K562 treated with DMSO at 1 percent for 24 hours (cell line): ENCODE results near the gene HLA-C. TPM values are rescaled to one million over a fixed set of nuclear protein-coding genes. Genes with fewer than 3 reads are reported as not detected.

Experiments used
- total RNA-seq: library from RNA; unstranded; fragments of 300-600 nt; gene quantifications from 2 replicates; pipeline ENCODE4 v1.2.3, GENCODE V29; 2022; ENCODE audit warnings: low read depth; ENCODE audit not compliant: insufficient read depth

The HLA-C gene
- total RNA-seq, result 36.6 and 38.4 TPM in 2 replicates

GRCh38 chr6:31271641-31272357 lies at the start of gene HLA-C:
Gene HLA-C (minus strand): TSS chr6:31272092. CDS start chr6:31272071, 21 bp downstream.

Other genes starting within 250 kb of the HLA-C start
- gene C6orf15, start 159.5 kb downstream of the HLA-C start, total RNA-seq, result not detected in 2 replicates
- gene PSORS1C1, start 157.3 kb downstream of the HLA-C start, total RNA-seq, result not detected in 2 replicates
- not detected in 2 replicates for gene CDSN, start 151.6 kb downstream of the HLA-C start, total RNA-seq
- gene PSORS1C2, start 133.0 kb downstream of the HLA-C start, total RNA-seq, result not detected in 2 replicates
- gene CCHCR1, start 114.3 kb downstream of the HLA-C start, total RNA-seq, result 39.6 and 47.7 TPM in 2 replicates
- gene TCF19, start 113.5 kb downstream of the HLA-C start, total RNA-seq, result 72.6 and 76.1 TPM in 2 replicates
- gene POU5F1, start 101.4 kb downstream of the HLA-C start, total RNA-seq, result 0.91 and 1.3 TPM in 2 replicates
- gene HLA-B, start 85.1 kb upstream of the HLA-C start, total RNA-seq, result 11.8 and 12.1 TPM in 2 replicates
- gene MICA, start 131.5 kb upstream of the HLA-C start, total RNA-seq, result 27.3 and 32.0 TPM in 2 replicates
- 27.4 and 28.7 TPM in 2 replicates for gene MICB, start 226.1 kb upstream of the HLA-C start, total RNA-seq